IMR-90 (cell line): ENCODE measurements around the gene ITLN1. TPM values are rescaled to one million over a fixed set of nuclear protein-coding genes. Genes with fewer than 3 reads are reported as not detected.

Source experiments
- ATAC-seq: fragments of 200-7000 bp; cut with Tn5 transposase; 2 replicates; pipeline ENCODE4 v1.9.1; 2020; ENCODE audit warnings: low read depth, mild to moderate bottlenecking, moderate library complexity
- BruUV-seq: library from RNA; stranded (reverse); fragments of 400-500 nt; replicated peaks from 2 replicates; lab custom pipeline; 2021; lab: Mats Ljungman, UMichigan
- CTCF ChIA-PET: fragments of 300-600 bp; formaldehyde crosslinking; extraction: SDS; loops from one replicate; lab custom pipeline; 2021; ENCODE audit warnings: antibody characterized with exemption; lab: Yijun Ruan, JAX
- POLR2A ChIA-PET: fragments of 300-600 bp; sonication (Branson Sonifier 250); formaldehyde crosslinking; loops from one replicate; lab custom pipeline; 2022; ENCODE audit warnings: antibody characterized with exemption; ENCODE audit not compliant: unreplicated experiment; lab: Charles Lee
- DNase-seq: peaks from one replicate; pipeline ENCODE4 v3.0.0; 2013
- H2AFZ ChIP-seq: replicated peaks from 2 replicates; pipeline ENCODE3; 2013; ENCODE audit warnings: low read length, mild to moderate bottlenecking; ENCODE audit not compliant: poor library complexity
- H2AK5ac ChIP-seq: 2 replicates; pipeline ENCODE4 v1.6.1; 2013; ENCODE audit warnings: low read depth, low read length, inconsistent platforms
- H2AK9ac ChIP-seq: replicated peaks from 2 replicates; pipeline ENCODE3; 2013; ENCODE audit warnings: mild to moderate bottlenecking, low read depth, low read length, moderate library complexity; ENCODE audit not compliant: poor library complexity
- H2BK120ac ChIP-seq: 2 replicates; pipeline ENCODE4 v1.6.1; 2013; ENCODE audit warnings: low read depth, low read length, inconsistent platforms
- H2BK15ac ChIP-seq: 3 replicates; pipeline ENCODE4 v1.6.1; 2013; ENCODE audit warnings: low read depth, low read length, inconsistent platforms
- H2BK20ac ChIP-seq: 2 replicates; pipeline ENCODE4 v1.6.1; 2013; ENCODE audit warnings: low read depth, mild to moderate bottlenecking, inconsistent platforms, low read length, moderate library complexity
- H2BK5ac ChIP-seq: 2 replicates; pipeline ENCODE4 v1.6.1; 2013; ENCODE audit warnings: mild to moderate bottlenecking, low read depth, low read length, inconsistent platforms; ENCODE audit not compliant: poor library complexity, severe bottlenecking
- H3K14ac ChIP-seq: replicated peaks from 2 replicates; pipeline ENCODE4 v1.6.1; 2013; ENCODE audit warnings: low read depth, low read length, inconsistent platforms
- H3K18ac ChIP-seq: 2 replicates; pipeline ENCODE4 v1.6.1; 2013; ENCODE audit warnings: low read depth, low read length, control low read depth
- H3K23ac ChIP-seq: 2 replicates; pipeline ENCODE4 v1.6.1; 2013; ENCODE audit warnings: low read depth, low read length, inconsistent platforms
- H3K27ac ChIP-seq: 2 replicates; pipeline ENCODE4 v1.5.1; 2013; ENCODE audit warnings: mild to moderate bottlenecking, control low read depth, low read length; ENCODE audit not compliant: insufficient read depth
- H3K27me3 ChIP-seq: 2 replicates; pipeline ENCODE4 v1.6.1; 2013; ENCODE audit warnings: low read length; ENCODE audit not compliant: control insufficient read depth, insufficient read depth
- H3K36me3 ChIP-seq: 2 replicates; pipeline ENCODE4 v1.6.1; 2013; ENCODE audit warnings: low read length, mixed read lengths; ENCODE audit not compliant: control insufficient read depth, insufficient read depth
- H3K4ac ChIP-seq: 2 replicates; pipeline ENCODE4 v1.6.1; 2013; ENCODE audit warnings: low read depth, low read length, inconsistent platforms
- H3K4me1 ChIP-seq: 2 replicates; pipeline ENCODE4 v1.6.1; 2013; ENCODE audit warnings: low read length, mixed read lengths; ENCODE audit not compliant: control insufficient read depth, insufficient read depth
- H3K4me2 ChIP-seq: 2 replicates; pipeline ENCODE4 v1.6.1; 2013; ENCODE audit warnings: low read depth, mild to moderate bottlenecking, control low read depth, low read length, moderate library complexity
- H3K4me3 ChIP-seq: 2 replicates; pipeline ENCODE4 v1.5.1; 2013; ENCODE audit warnings: low read depth, mild to moderate bottlenecking, control low read depth, low read length, moderate library complexity; ENCODE audit not compliant: insufficient read depth
- H3K56ac ChIP-seq: 2 replicates; pipeline ENCODE4 v1.6.1; 2013; ENCODE audit warnings: low read length, inconsistent platforms; ENCODE audit not compliant: insufficient read depth; ENCODE audit errors: extremely low read depth
- H3K79me1 ChIP-seq, 2 experiments: 2 replicates each; pipeline ENCODE4 v1.6.1; 2013; ENCODE audit warnings: low read length in 2 of 2, inconsistent platforms in 1 of 2, low read depth in 1 of 2
- H3K9ac ChIP-seq: 2 replicates; pipeline ENCODE4 v1.6.1; 2013; ENCODE audit warnings: low read depth, low read length, control low read depth
- H3K9me1 ChIP-seq: 2 replicates; pipeline ENCODE4 v1.6.1; 2013; ENCODE audit warnings: low read length, inconsistent platforms; ENCODE audit not compliant: insufficient read depth
- H3K9me3 ChIP-seq: 2 replicates; pipeline ENCODE4 v1.6.1; 2013; ENCODE audit warnings: low read length; ENCODE audit not compliant: control insufficient read depth, insufficient read depth
- H4K20me1 ChIP-seq: 2 replicates; pipeline ENCODE4 v1.6.1; 2013; ENCODE audit warnings: low read length, inconsistent platforms; ENCODE audit not compliant: insufficient read depth
- H4K5ac ChIP-seq: 2 replicates; pipeline ENCODE4 v1.6.1; 2013; ENCODE audit warnings: mild to moderate bottlenecking, low read depth, low read length, control low read depth
- H4K8ac ChIP-seq, 2 experiments: 2 replicates each; pipeline ENCODE4 v1.6.1; 2013; ENCODE audit warnings: low read depth in 2 of 2, low read length in 2 of 2, control low read depth in 1 of 2, inconsistent platforms in 1 of 2
- H4K91ac ChIP-seq: 2 replicates; pipeline ENCODE4 v1.6.1; 2013; ENCODE audit warnings: low read depth, low read length, inconsistent platforms; ENCODE audit not compliant: insufficient read depth
- BHLHE40 ChIP-seq: fragments of 150-350 bp; IDR thresholded peaks from 2 replicates; pipeline ENCODE4 v1.6.1; 2016; ENCODE audit warnings: mild to moderate bottlenecking, low read depth, low read length
- CEBPB ChIP-seq: IDR thresholded peaks from 2 replicates; pipeline ENCODE4 v1.6.1; 2012; ENCODE audit warnings: low read depth, low read length, improper control_type of control experiment
- CTCF ChIP-seq: conservative IDR thresholded peaks from 2 replicates; pipeline ENCODE4 v1.5.1; 2012; ENCODE audit warnings: mild to moderate bottlenecking, low read depth, low read length, improper control_type of control experiment
- ELK1 ChIP-seq: fragments of 150-350 bp; IDR thresholded peaks from 2 replicates; pipeline ENCODE4 v1.6.1; 2016; ENCODE audit warnings: low read depth, mild to moderate bottlenecking, low read length, moderate library complexity, borderline replicate concordance
- FOS ChIP-seq: fragments of 150-350 bp; IDR thresholded peaks from 2 replicates; pipeline ENCODE4 v1.6.1; 2016; ENCODE audit warnings: low read depth, low read length
- MAZ ChIP-seq: IDR thresholded peaks from 2 replicates; pipeline ENCODE4 v1.6.1; 2012; ENCODE audit warnings: low read depth, mild to moderate bottlenecking, low read length, improper control_type of control experiment, moderate library complexity, borderline replicate concordance
- MXI1 ChIP-seq: IDR thresholded peaks from 2 replicates; pipeline ENCODE4 v1.6.1; 2012; ENCODE audit warnings: low read depth, mild to moderate bottlenecking, low read length, moderate library complexity, borderline replicate concordance
- NFE2L2 ChIP-seq: fragments of 150-350 bp; IDR thresholded peaks from 2 replicates; pipeline ENCODE4 v1.6.1; 2016; ENCODE audit warnings: low read depth, mild to moderate bottlenecking, low read length
- SMC3 ChIP-seq: fragments of 150-350 bp; IDR thresholded peaks from 2 replicates; pipeline ENCODE4 v1.6.1; 2016; ENCODE audit warnings: low read depth, mild to moderate bottlenecking, antibody characterized with exemption, low read length, moderate library complexity
- WGBS, 2 experiments: methylation state at CpG; one replicate each; pipeline versions ENCODE4 v1.1.5 to v1.1.7; 2013; ENCODE audit warnings: missing lambda C conversion rate in 2 of 2; ENCODE audit not compliant: insufficient read length in 1 of 2; ENCODE audit errors: extremely low coverage in 2 of 2; 5-methylcytosine and 5-hydroxymethylcytosine counted together
- dilution Hi-C: fragments of 300-500 bp; cut with HindIII; formaldehyde crosslinking; loops from one replicate; pipeline ENCODE4 v1.14.3; 2018; ENCODE audit warnings: low sequenced_read_pairs; ENCODE audit not compliant: unreplicated experiment
- in situ Hi-C: fragments of 300-500 bp; cut with MboI; formaldehyde crosslinking; loops from 3 replicates; pipeline ENCODE4 v1.14.3; 2019; ENCODE audit warnings: low sequenced_read_pairs, inconsistent platforms, mixed read lengths
- intact Hi-C: fragments of 100-400 bp; cut with micrococcal nuclease; formaldehyde crosslinking; loops from 2 replicates; pipeline ENCODE4 v1.10.0; 2022
- polyA plus RNA-seq, 3 experiments: library from polyadenylated mRNA; depleted of rRNA; stranded (reverse); fragments of >200 nt; gene quantifications; 2 replicates each; pipeline ENCODE4 v1.2.3, GENCODE V29; 2012; ENCODE audit warnings: low replicate concordance in 1 of 3
- total RNA-seq: library from RNA; depleted of rRNA; stranded (reverse); fragments of >200 nt; gene quantifications from 2 replicates; pipeline ENCODE4 v1.2.3, GENCODE V29; 2012

ITLN1 gene
- total and polyA plus RNA-seq, 2 of the 4 experiments (the other 2 are of a cell fraction), result not detected

- DNase-seq, result no peak
- in situ Hi-C loops, result no loop called here
- H3K4ac ChIP-seq, result no peak overlapping the region
- H4K5ac ChIP-seq, result no peak overlapping the region
- no peaks in the 10 kb centered on the region for H3K4me1 ChIP-seq
- no peaks in the 10 kb centered on the region for H3K27me3 ChIP-seq
- ChIA-PET CTCF (no interaction called here), POLR2A (no interaction called here)
- no peaks in the 10 kb centered on the region for H3K79me1 ChIP-seq
- H2AFZ ChIP-seq, result no peak overlapping the region
- H3K9me1 ChIP-seq, result no peaks in the 10 kb centered on the region
- H3K14ac ChIP-seq, result no peak overlapping the region
- no TSS peak for BruUV-seq
- H4K20me1 ChIP-seq, result no peaks in the 10 kb centered on the region
- no peak for ATAC-seq
- no peak for TF ChIP-seq MXI1
- no peak for TF ChIP-seq CEBPB
- no peak for TF ChIP-seq SMC3
- TF ChIP-seq NFE2L2, result no peak
- no peak for TF ChIP-seq MAZ
- TF ChIP-seq CTCF, result no peak
- no peak for TF ChIP-seq ELK1
- no peak for TF ChIP-seq FOS
- TF ChIP-seq BHLHE40, result no peak
- H2AK9ac ChIP-seq, result no peak overlapping the region
- no peak overlapping the region for H2BK20ac ChIP-seq
- H2BK15ac ChIP-seq, result no peak overlapping the region
- H3K9ac ChIP-seq, result no peak overlapping the region
- H3K4me3 ChIP-seq, result no peak overlapping the region
- no peak overlapping the region for H3K23ac ChIP-seq
- no peak overlapping the region for H3K18ac ChIP-seq
- H3K4me2 ChIP-seq, result no peak overlapping the region
- H3K36me3 ChIP-seq, result no peaks in the 10 kb centered on the region
- WGBS, 2 experiments, result no CpG with 5 or more reads among the region's 2 CpGs
- H4K8ac ChIP-seq, result no peak overlapping the region
- intact Hi-C loops, result no loop called here
- no peaks in the 10 kb centered on the region for H3K9me3 ChIP-seq
- no peak overlapping the region for H2BK5ac ChIP-seq
- H3K56ac ChIP-seq, result no peak overlapping the region
- H4K91ac ChIP-seq, result no peak overlapping the region
- H2BK120ac ChIP-seq, result no peak overlapping the region
- no peak overlapping the region for H2AK5ac ChIP-seq
- H3K27ac ChIP-seq, result no peak overlapping the region
- dilution Hi-C loops, result no loop called here
These were observed 6.5 kb upstream of the ITLN1 start for GRCh38 chr1:160891474-160891873.
